Astrocyte of the cerebellum (primary cell): ENCODE data around the gene GATD1.

Experiments
- DNase-seq: peaks from one replicate; pipeline ENCODE4 v3.0.0-alpha.2; 2011; ENCODE audit warnings: low read depth
- H3K4me3 ChIP-seq: 2 replicates; pipeline ENCODE4 v1.5.1; 2011; ENCODE audit warnings: mild to moderate bottlenecking, low read depth, low read length, moderate library complexity
- CTCF ChIP-seq: IDR thresholded peaks from 2 replicates; pipeline ENCODE4 v1.5.1; 2012; ENCODE audit warnings: low read length, low read depth, moderate library complexity, mild to moderate bottlenecking; ENCODE audit errors: missing control alignments
- in situ Hi-C: cut with HindIII; loops from 2 replicates; pipeline ENCODE4 v1.10.0; 2017; ENCODE audit warnings: low sequenced_read_pairs

The GATD1 gene

GRCh38 chr11:721741-722345 lies 55.4 kb downstream of the GATD1 start:
- no peak overlapping the region for H3K4me3 ChIP-seq
- no peak for DNase-seq

GRCh38 chr11:721247-721740 lies 56.0 kb downstream of the GATD1 start:
- no peak overlapping the region for H3K4me3 ChIP-seq
- no peak for DNase-seq
- no peak for TF ChIP-seq CTCF
- in situ Hi-C loops: no loop called here

More at GRCh38 chr11:721741-722345, 55.4 kb downstream of the GATD1 start:
- in situ Hi-C loops: no loop called here
- no peak for TF ChIP-seq CTCF

- no peak for DNase-seq
- no peak for TF ChIP-seq CTCF
- in situ Hi-C loops: no loop called here
- H3K4me3 ChIP-seq: no peak overlapping the region
These were observed 56.5 kb downstream of the GATD1 start for GRCh38 chr11:720642-721246.

- no peak for DNase-seq
- no peak overlapping the region for H3K4me3 ChIP-seq
- TF ChIP-seq CTCF: no peak
- in situ Hi-C loops: no loop called here
These were observed 57.2 kb downstream of the GATD1 start for GRCh38 chr11:720017-720641.

- no peak overlapping the region for H3K4me3 ChIP-seq
- no peak for DNase-seq
- no peak for TF ChIP-seq CTCF
- in situ Hi-C loops: no loop called here
These were observed 57.9 kb downstream of the GATD1 start for GRCh38 chr11:719214-720016.
